BE2C (cell line): ENCODE results near the gene MRPL22.
"Not testable (repeated sequence)": the region's sequence is repeated elsewhere in the genome, so short reads cannot be mapped to it uniquely, and the experiment has no call there.

ENCODE experiments used
- DNase-seq: peaks from one replicate; pipeline ENCODE4 v3.0.0-alpha.2; 2020
- H3K27me3 ChIP-seq: fragments of 250-450 bp; sonication (Bioruptor Pico); 2 replicates; pipeline ENCODE4 v1.5.1; 2020; ENCODE audit warnings: mild to moderate bottlenecking
- H3K36me3 ChIP-seq: fragments of 250-450 bp; sonication (Bioruptor Pico); 2 replicates; pipeline ENCODE4 v1.5.1; 2020; ENCODE audit warnings: mild to moderate bottlenecking
- H3K4me1 ChIP-seq: fragments of 250-450 bp; sonication (Bioruptor Pico); 2 replicates; pipeline ENCODE4 v1.5.1; 2020
- H3K4me3 ChIP-seq: 2 replicates; pipeline ENCODE4 v1.5.1; 2011; ENCODE audit warnings: low read depth, low read length
- H3K9me3 ChIP-seq: fragments of 250-450 bp; sonication (Bioruptor Pico); 2 replicates; pipeline ENCODE4 v1.5.1; 2020
- TF ChIP-seq, protein P1 (sequence below): IDR thresholded peaks from 2 replicates; pipeline ENCODE4 v1.5.1; 2012; ENCODE audit warnings: mild to moderate bottlenecking, low read depth, low read length

The MRPL22 gene

DNA sequence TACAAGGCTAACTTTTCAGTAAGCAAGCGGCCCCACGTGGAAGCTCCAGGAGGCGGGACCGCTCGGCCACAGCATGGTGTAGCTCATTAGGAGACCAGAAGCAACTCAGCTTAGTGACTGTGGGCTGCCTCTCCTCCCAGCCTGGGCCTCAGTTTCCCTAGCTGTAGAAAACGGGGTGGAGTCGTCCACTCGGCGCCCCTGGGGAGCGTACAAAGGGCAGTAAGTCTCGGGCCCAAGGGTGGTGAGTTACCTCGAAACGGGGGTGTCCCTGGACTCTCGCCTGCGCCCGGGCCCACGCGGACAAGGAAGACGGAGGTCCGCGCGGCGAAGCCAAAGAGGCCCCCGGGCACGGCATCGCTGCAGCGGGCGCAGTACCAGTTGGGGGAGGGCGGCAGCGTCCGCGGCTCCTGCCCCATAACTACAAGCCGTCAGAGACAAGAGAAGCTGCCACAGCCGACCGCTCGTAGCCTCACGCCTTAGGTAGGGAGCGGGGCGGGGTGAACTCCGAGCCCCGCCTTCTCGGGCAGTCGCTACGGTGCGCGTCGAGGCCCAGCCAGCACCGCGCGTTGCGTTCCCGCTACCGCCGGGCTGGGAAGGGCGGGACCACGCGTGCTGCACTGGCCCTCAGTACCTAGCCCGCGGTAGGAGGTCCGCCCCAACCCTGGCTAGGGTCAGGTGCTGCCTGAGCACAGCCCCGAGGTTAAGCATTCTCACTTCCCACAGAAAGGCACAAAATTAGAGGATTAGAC lies 3.0 kb upstream of the MRPL22 start, which contains the start of gene GEMIN5:
GEMIN5 (minus strand) TSS at position 494 of the 749 bp plus-strand sequence; CDS start at position 416, 78 bp downstream.
- Histone ChIP-seq H3K4me1 (no peaks in the 10 kb centered on the region), H3K36me3 (peaks cover 22% of the 10 kb centered on the region), H3K27me3 (no peaks in the 10 kb centered on the region), H3K9me3 (no peaks in the 10 kb centered on the region), H3K4me3 (peak within 1 kb of the TSS; percentile 87)
- peak; percentile 92 for DNase-seq
- TF ChIP-seq, protein P1, sequence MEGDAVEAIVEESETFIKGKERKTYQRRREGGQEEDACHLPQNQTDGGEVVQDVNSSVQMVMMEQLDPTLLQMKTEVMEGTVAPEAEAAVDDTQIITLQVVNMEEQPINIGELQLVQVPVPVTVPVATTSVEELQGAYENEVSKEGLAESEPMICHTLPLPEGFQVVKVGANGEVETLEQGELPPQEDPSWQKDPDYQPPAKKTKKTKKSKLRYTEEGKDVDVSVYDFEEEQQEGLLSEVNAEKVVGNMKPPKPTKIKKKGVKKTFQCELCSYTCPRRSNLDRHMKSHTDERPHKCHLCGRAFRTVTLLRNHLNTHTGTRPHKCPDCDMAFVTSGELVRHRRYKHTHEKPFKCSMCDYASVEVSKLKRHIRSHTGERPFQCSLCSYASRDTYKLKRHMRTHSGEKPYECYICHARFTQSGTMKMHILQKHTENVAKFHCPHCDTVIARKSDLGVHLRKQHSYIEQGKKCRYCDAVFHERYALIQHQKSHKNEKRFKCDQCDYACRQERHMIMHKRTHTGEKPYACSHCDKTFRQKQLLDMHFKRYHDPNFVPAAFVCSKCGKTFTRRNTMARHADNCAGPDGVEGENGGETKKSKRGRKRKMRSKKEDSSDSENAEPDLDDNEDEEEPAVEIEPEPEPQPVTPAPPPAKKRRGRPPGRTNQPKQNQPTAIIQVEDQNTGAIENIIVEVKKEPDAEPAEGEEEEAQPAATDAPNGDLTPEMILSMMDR = no peak

DNA sequence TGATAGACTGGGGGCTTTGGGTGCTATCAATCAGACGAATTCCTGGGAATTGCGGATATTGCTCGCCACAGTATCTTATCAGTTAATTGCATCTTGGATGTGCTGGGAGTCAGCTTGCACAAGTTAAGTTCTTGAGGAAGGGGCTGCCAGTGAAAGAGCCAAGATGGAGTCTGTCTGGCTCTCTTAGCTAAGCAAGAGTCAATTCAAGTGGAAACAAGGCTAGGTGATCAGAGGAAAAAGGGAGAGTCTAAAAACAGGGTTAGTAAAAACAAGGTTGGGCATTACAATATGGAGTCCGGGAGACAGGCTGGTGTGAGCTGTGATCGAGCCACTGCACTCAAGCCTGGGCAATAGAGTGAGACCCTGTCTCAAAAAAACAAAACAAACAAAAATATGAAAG lies 1.5 kb upstream of the MRPL22 start:
- H3K27me3 ChIP-seq, H3K4me1 ChIP-seq, DNase-seq, H3K4me3 ChIP-seq, H3K9me3 ChIP-seq: not testable (repeated sequence)
- peaks cover 16% of the 10 kb centered on the region for H3K36me3 ChIP-seq

DNA sequence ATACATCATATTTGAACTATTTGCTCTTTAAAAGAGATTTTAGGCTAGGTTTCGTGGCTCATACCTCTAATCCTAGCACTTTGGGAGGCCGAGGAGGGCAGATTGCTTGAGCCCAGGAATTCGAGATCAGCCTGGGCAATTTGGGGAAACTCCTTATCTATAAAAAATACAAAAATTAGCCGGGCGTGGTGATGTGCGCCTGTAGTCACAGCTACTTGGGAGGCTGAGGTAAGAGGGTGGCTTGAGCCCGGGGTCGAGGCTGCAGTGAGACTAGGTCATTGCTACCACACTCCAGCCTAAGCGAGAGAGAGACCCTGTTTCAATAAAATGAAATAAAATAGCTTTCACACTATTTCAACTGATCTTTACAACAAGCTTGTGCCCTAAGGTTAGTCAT lies 500 bp upstream of the MRPL22 start:
- H3K4me3 ChIP-seq = peak overlapping the region; percentile 88
- H3K36me3 ChIP-seq = peaks cover 6% of the 10 kb centered on the region
- no peaks in the 10 kb centered on the region for H3K27me3 ChIP-seq
- DNase-seq = no peak
- H3K4me1 ChIP-seq = no peaks in the 10 kb centered on the region
- TF ChIP-seq, protein P1 = no peak
- H3K9me3 ChIP-seq = no peaks in the 10 kb centered on the region

DNA sequence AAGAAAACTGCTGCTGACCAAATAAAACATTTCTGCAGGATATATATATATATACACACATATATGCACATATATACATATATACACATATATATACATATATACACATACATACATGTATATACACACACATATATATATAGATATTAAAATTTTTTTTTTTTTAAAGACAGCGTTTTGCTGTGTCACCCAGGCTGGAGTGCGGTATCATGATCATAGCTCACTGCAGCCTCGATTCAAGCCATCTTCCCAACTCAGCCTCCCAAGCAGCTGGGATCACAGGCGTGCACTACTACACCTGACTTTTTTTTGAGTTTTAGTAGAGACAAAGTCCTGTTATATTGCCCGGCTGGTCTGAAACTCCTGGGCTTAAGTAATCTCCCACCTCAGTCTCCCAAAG lies 2.7 kb downstream of the MRPL22 start:
- H3K4me1 ChIP-seq = no peaks in the 10 kb centered on the region
- no peak overlapping the region for H3K4me3 ChIP-seq
- H3K36me3 ChIP-seq = peaks cover 4% of the 10 kb centered on the region; the same call in 1 of the 2 replicates
- H3K9me3 ChIP-seq = no peaks in the 10 kb centered on the region
- H3K27me3 ChIP-seq = no peaks in the 10 kb centered on the region
- no peak for DNase-seq
- TF ChIP-seq, protein P1 = no peak

DNA sequence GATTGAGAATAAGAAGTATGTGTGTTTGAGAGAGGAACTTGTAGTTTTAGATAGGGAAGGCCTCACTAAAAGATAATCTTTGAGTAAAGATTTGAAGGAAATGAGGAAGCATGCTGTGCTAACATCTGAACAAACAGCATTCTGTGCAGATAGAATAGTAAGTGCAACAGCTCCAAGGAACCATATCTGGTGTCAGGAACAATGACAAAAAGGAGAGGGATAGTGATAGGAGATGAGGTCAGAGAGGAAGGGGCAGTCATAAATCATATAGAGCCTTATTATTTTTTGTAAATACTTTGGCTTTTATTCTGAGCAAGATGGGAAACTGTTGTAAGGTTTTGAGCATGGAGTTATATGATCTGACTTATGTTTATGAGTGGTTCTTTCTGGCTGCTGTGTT lies 3.8 kb downstream of the MRPL22 start:
- no peak overlapping the region for H3K4me3 ChIP-seq
- TF ChIP-seq, protein P1 = no peak
- no peaks in the 10 kb centered on the region for H3K27me3 ChIP-seq
- H3K9me3 ChIP-seq = no peaks in the 10 kb centered on the region
- H3K36me3 ChIP-seq = peaks cover 4% of the 10 kb centered on the region; the same call in 1 of the 2 replicates
- DNase-seq = no peak
- H3K4me1 ChIP-seq = no peaks in the 10 kb centered on the region

DNA sequence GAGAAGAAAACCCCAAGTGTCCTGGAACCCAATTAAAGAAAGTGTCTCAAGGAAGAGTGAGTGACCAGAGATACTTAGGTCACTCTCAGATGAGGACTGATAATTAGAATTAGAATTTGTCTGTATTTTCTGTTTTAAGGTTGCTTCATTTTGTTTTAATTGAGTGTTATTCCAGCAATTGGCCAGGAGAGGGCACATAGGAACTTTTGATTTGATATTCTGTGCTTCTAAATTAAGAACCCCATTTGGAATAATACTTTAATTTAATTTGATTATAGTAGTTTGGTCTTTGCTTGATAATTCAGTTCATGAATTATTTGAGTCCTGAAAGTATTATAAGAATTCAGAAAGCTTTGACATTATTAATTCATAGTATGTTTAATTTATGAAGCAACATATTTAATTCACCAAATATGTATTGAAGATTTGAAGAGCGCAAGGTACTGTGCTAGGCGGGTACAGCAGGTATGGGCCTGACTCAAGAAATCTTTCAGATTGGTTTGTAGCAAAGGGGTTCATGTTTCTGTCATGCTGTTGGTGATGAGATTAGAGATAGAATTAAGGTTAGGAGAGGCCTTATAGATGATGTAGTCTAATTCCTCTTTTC lies 4.9 kb downstream of the MRPL22 start:
- Histone ChIP-seq H3K9me3 (no peaks in the 10 kb centered on the region), H3K4me1 (no peaks in the 10 kb centered on the region), H3K36me3 (peaks cover 4% of the 10 kb centered on the region; the same call in 1 of the 2 replicates), H3K27me3 (no peaks in the 10 kb centered on the region), H3K4me3 (no peak overlapping the region)
- TF ChIP-seq, protein P1 = peak; percentile 60
- no peak for DNase-seq
